ENCODE data around the gene MARCHF10.

- TF ChIP-seq EP300 (IDR thresholded peaks at IDR 0.05; ENCODE audit: low read length) (no peak), ZNF57 (CRISPR knock-in tag; IDR thresholded peaks at IDR 0.05) (no peak), KLF6 (CRISPR knock-in tag; IDR thresholded peaks at IDR 0.05; ENCODE audit: borderline replicate concordance) (no peak), JUNB (CRISPR knock-in tag; conservative IDR thresholded peaks at IDR 0.05) (no peak), POLR2G (IDR thresholded peaks at IDR 0.05; ENCODE audit: low read depth, low read length) (no peak)
Observed at GRCh38 chr17:62675701-62676100, 132.4 kb downstream of the MARCHF10 start.

Data from K562 (cell line).